ENCODE measurements around the gene POMGNT1. TPM values are rescaled to one million over a fixed set of nuclear protein-coding genes. Genes with fewer than 3 reads are reported as not detected.

POMGNT1 gene
- total and polyA plus RNA-seq, 2 of the 13 experiments (the other 11 are each of a cell fraction or from before 2014, with no cell fraction given): 33.9 to 46.8 TPM

GRCh38 chr1:46183079-46183847, 15.0 kb downstream of the POMGNT1 start (continued):
- peak; percentile 60; the same call in 1 of the 2 replicates for TF ChIP-seq ZNF574 (CRISPR knock-in tag; IDR thresholded peaks at IDR 0.05)
- no peak for TF ChIP-seq KAT2B (IDR thresholded peaks at IDR 0.05; ENCODE audit: borderline replicate concordance, low read depth, low read length)
- no peak for TF ChIP-seq ZBTB49 (CRISPR knock-in tag; IDR thresholded peaks at IDR 0.05; ENCODE audit: borderline replicate concordance)
- TF ChIP-seq IKZF1 (IDR thresholded peaks at IDR 0.05): no peak
- TF ChIP-seq TSC22D2 (CRISPR knock-in tag; IDR thresholded peaks at IDR 0.05; ENCODE audit: borderline replicate concordance): no peak
- no peak for TF ChIP-seq ZNF282 (IDR thresholded peaks at IDR 0.05; ENCODE audit: partially characterized antibody)
- peak; percentile 39; the same call in 1 of the 2 replicates for TF ChIP-seq NCOR1 (IDR thresholded peaks at IDR 0.05; ENCODE audit: borderline replicate concordance, low read length)
- TF ChIP-seq ZNF121 (CRISPR knock-in tag; IDR thresholded peaks at IDR 0.05): no peak
- no peak for TF ChIP-seq AGO2 (optimal IDR thresholded peaks at IDR 0.05; ENCODE audit: low read depth, low read length)
- TF ChIP-seq BRD4 (CRISPR knock-in tag; IDR thresholded peaks at IDR 0.05): no peak
- no peak for TF ChIP-seq ZFAT (CRISPR knock-in tag; conservative IDR thresholded peaks at IDR 0.05)
- 0 out of 2 replicates have a peak, but pooled peaks have one; percentile 39 for TF ChIP-seq GATAD1 (CRISPR knock-in tag; IDR thresholded peaks at IDR 0.05)
- TF ChIP-seq ZNF720 (CRISPR knock-in tag; IDR thresholded peaks at IDR 0.05): no peak
- no peak for TF ChIP-seq ZNF704 (CRISPR knock-in tag; IDR thresholded peaks at IDR 0.05; ENCODE audit: borderline replicate concordance)
- TF ChIP-seq DR1 (CRISPR knock-in tag; IDR thresholded peaks at IDR 0.05): no peak
- TF ChIP-seq KLF9 (CRISPR knock-in tag; IDR thresholded peaks at IDR 0.05; ENCODE audit: low read depth): no peak
- TF ChIP-seq LCORL (IDR thresholded peaks at IDR 0.05): no peak
- peak; percentile 51; the same call in 1 of the 2 replicates for TF ChIP-seq LCORL (CRISPR knock-in tag; IDR thresholded peaks at IDR 0.05)
- no peak for TF ChIP-seq ZNF382 (CRISPR knock-in tag; IDR thresholded peaks at IDR 0.05; ENCODE audit: borderline replicate concordance)
- TF ChIP-seq ZNF44 (CRISPR knock-in tag; IDR thresholded peaks at IDR 0.05): no peak
- no peak for TF ChIP-seq KMT2A (CRISPR knock-in tag; IDR thresholded peaks at IDR 0.05)
- TF ChIP-seq ATF3 (CRISPR knock-in tag; IDR thresholded peaks at IDR 0.05): no peak
- TF ChIP-seq ZSCAN29 (CRISPR knock-in tag; conservative IDR thresholded peaks at IDR 0.05): peak; percentile 87; the same call in 1 of the 2 replicates
- no peak for TF ChIP-seq ARNTL (CRISPR knock-in tag; IDR thresholded peaks at IDR 0.05)
- TF ChIP-seq GATAD2A (CRISPR knock-in tag; IDR thresholded peaks at IDR 0.05): peak; percentile 75

All from HepG2 (cell line).